ENCODE results near the gene IGFBP7. TPM values are rescaled to one million over a fixed set of nuclear protein-coding genes. Genes with fewer than 3 reads are reported as not detected.

Gene IGFBP7
- total and polyA plus RNA-seq, 2 of the 8 experiments (the other 6 are each of a cell fraction or from before 2014, with no cell fraction given) = 0.17 to 0.48 TPM

DNA sequence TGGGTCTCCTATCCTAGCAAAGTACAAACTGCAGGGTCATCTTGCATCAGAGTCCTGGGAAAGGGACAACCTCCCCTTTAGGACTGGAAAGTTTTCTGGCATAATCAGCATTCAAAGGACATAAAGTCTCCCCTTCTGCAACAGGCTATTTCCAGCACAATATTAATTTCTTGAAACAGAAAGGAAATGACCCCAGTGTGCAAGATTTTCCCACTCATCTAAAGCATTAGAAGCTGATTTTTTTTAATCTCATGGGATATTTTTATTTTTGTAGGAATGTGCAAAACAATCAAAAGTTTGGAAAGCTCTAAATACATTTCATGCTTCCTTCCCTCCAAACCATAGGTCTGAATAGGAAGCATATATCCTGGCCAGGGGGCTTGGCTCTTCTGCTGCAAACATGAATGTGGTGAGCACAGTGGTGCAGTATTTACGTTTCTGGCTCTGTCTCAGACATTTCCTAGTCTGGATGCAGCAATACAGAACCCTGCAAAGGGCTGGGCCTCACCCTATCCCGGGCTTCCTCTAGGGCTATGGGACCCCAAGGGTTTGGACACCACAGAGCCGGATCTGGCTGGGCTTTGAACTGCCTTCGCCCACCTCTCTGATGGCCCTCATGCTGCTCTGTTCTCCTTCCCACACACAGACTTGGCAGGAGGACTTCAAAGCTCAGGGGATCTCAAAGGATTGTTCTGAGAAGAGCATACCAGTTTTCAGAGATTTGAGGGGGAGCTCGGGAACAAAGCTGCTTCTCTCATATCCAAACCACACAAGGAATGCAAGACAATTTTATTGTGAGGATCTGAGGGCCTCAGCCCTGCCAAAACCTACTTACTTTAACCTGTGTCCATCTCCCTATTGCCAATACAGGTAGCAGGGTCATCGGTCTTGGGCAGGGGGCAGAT is 66.6 kb downstream of the IGFBP7 start (continued):
- TF ChIP-seq, protein P1, sequence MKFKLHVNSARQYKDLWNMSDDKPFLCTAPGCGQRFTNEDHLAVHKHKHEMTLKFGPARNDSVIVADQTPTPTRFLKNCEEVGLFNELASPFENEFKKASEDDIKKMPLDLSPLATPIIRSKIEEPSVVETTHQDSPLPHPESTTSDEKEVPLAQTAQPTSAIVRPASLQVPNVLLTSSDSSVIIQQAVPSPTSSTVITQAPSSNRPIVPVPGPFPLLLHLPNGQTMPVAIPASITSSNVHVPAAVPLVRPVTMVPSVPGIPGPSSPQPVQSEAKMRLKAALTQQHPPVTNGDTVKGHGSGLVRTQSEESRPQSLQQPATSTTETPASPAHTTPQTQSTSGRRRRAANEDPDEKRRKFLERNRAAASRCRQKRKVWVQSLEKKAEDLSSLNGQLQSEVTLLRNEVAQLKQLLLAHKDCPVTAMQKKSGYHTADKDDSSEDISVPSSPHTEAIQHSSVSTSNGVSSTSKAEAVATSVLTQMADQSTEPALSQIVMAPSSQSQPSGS (IDR thresholded peaks at IDR 0.05; ENCODE audit: low read length) = no peak
- no peak for TF ChIP-seq EP300 (IDR thresholded peaks at IDR 0.05; ENCODE audit: borderline replicate concordance in 1 of 2, low read depth in 2 of 2, low read length in 2 of 2)
- no peak for TF ChIP-seq MAFK (IDR thresholded peaks at IDR 0.05; ENCODE audit: low read depth, low read length)
